H9 (cell line): ENCODE measurements around the gene C3orf49. TPM values are rescaled to one million over a fixed set of nuclear protein-coding genes. Genes with fewer than 3 reads are reported as not detected.

Source experiments
- DNase-seq: peaks from one replicate; pipeline ENCODE4 v3.0.0-alpha.2; 2017
- H2AFZ ChIP-seq: one replicate; pipeline ENCODE4 v1.6.1; 2013; ENCODE audit warnings: mild to moderate bottlenecking, low read length, control low read depth, moderate library complexity
- H2AK5ac ChIP-seq: 2 replicates; pipeline ENCODE4 v1.6.1; 2013; ENCODE audit warnings: low read length, control low read depth, mixed read lengths; ENCODE audit not compliant: insufficient read length
- H2BK120ac ChIP-seq: one replicate; pipeline ENCODE4 v1.6.1; 2013; ENCODE audit warnings: low read depth, mild to moderate bottlenecking, low read length, control low read depth, inconsistent platforms; ENCODE audit not compliant: poor library complexity, severe bottlenecking
- H2BK12ac ChIP-seq: 2 replicates; pipeline ENCODE4 v1.6.1; 2013; ENCODE audit warnings: low read length, control low read depth, mixed read lengths, low read depth; ENCODE audit not compliant: insufficient read length
- H2BK15ac ChIP-seq: 2 replicates; pipeline ENCODE4 v1.6.1; 2013; ENCODE audit warnings: low read depth, low read length, control low read depth
- H2BK20ac ChIP-seq: one replicate; pipeline ENCODE4 v1.6.1; 2013; ENCODE audit warnings: low read depth, mild to moderate bottlenecking, low read length, control low read depth, inconsistent platforms; ENCODE audit not compliant: poor library complexity, severe bottlenecking
- H2BK5ac ChIP-seq: 2 replicates; pipeline ENCODE4 v1.6.1; 2013; ENCODE audit warnings: low read length, control low read depth, mixed read lengths; ENCODE audit not compliant: insufficient read length
- H3K14ac ChIP-seq: 2 replicates; pipeline ENCODE4 v1.6.1; 2013; ENCODE audit warnings: low read length, control low read depth; ENCODE audit not compliant: insufficient read depth
- H3K18ac ChIP-seq: 2 replicates; pipeline ENCODE4 v1.6.1; 2013; ENCODE audit warnings: low read depth, mild to moderate bottlenecking, mixed read lengths, low read length, control low read depth; ENCODE audit not compliant: insufficient read length
- H3K23ac ChIP-seq: 2 replicates; pipeline ENCODE4 v1.6.1; 2013; ENCODE audit warnings: low read length, control low read depth, mixed read lengths, low read depth; ENCODE audit not compliant: insufficient read length
- H3K23me2 ChIP-seq: 2 replicates; pipeline ENCODE4 v1.6.1; 2013; ENCODE audit warnings: low read depth, mild to moderate bottlenecking, mixed read lengths, low read length, control low read depth; ENCODE audit not compliant: insufficient read length, poor library complexity, severe bottlenecking
- H3K27ac ChIP-seq: 2 replicates; pipeline ENCODE4 v1.5.1; 2013; ENCODE audit warnings: low read length, control low read depth, mixed read lengths, low read depth; ENCODE audit not compliant: insufficient read length
- H3K27me3 ChIP-seq: 2 replicates; pipeline ENCODE4 v1.6.1; 2013; ENCODE audit warnings: low read length, control low read depth, inconsistent platforms; ENCODE audit not compliant: insufficient read depth
- H3K4ac ChIP-seq: 2 replicates; pipeline ENCODE4 v1.6.1; 2013; ENCODE audit warnings: low read depth, mild to moderate bottlenecking, control low read depth, inconsistent platforms, low read length, moderate library complexity
- H3K4me1 ChIP-seq: 2 replicates; pipeline ENCODE4 v1.6.1; 2013; ENCODE audit warnings: low read length, control low read depth, inconsistent platforms; ENCODE audit not compliant: insufficient read depth
- H3K4me2 ChIP-seq: 2 replicates; pipeline ENCODE4 v1.6.1; 2013; ENCODE audit warnings: low read length, control low read depth, mixed read lengths; ENCODE audit not compliant: insufficient read length, insufficient read depth
- H3K56ac ChIP-seq: 2 replicates; pipeline ENCODE4 v1.6.1; 2013; ENCODE audit warnings: low read depth, mild to moderate bottlenecking, mixed read lengths, low read length, control low read depth; ENCODE audit not compliant: insufficient read length
- H3K79me1 ChIP-seq: 2 replicates; pipeline ENCODE4 v1.6.1; 2013; ENCODE audit warnings: low read depth, mild to moderate bottlenecking, moderate library complexity, low read length, control low read depth, inconsistent platforms; ENCODE audit not compliant: insufficient read depth, poor library complexity, severe bottlenecking
- H3K79me2 ChIP-seq: 2 replicates; pipeline ENCODE4 v1.6.1; 2013; ENCODE audit warnings: low read length, control low read depth, inconsistent platforms; ENCODE audit not compliant: insufficient read depth
- H3K9ac ChIP-seq: 2 replicates; pipeline ENCODE4 v1.6.1; 2013; ENCODE audit warnings: low read length, control low read depth, mixed read lengths; ENCODE audit not compliant: insufficient read length; ENCODE audit errors: extremely low read depth
- H3K9me3 ChIP-seq: one replicate; pipeline ENCODE4 v1.6.1; 2013; ENCODE audit warnings: low read depth, low read length, inconsistent platforms; ENCODE audit not compliant: control insufficient read depth
- H3T11ph ChIP-seq: one replicate; pipeline ENCODE4 v1.6.1; 2013; ENCODE audit warnings: mild to moderate bottlenecking, low read length, control low read depth, inconsistent platforms
- H4K20me1 ChIP-seq: one replicate; pipeline ENCODE4 v1.6.1; 2013; ENCODE audit not compliant: control insufficient read depth, insufficient read length, insufficient read depth
- H4K5ac ChIP-seq: 2 replicates; pipeline ENCODE4 v1.6.1; 2013; ENCODE audit warnings: low read depth, mild to moderate bottlenecking, mixed read lengths, low read length, control low read depth; ENCODE audit not compliant: insufficient read length
- H4K8ac ChIP-seq: replicated peaks from 2 replicates; pipeline ENCODE4 v1.6.1; 2013; ENCODE audit warnings: low read length, control low read depth, mixed read lengths, low read depth; ENCODE audit not compliant: insufficient read length
- H4K91ac ChIP-seq: 2 replicates; pipeline ENCODE4 v1.6.1; 2013; ENCODE audit warnings: low read depth, mild to moderate bottlenecking, moderate library complexity, mixed read lengths, low read length, control low read depth; ENCODE audit not compliant: insufficient read length
- H3K27ac Mint-ChIP-seq, 3 experiments: 2 replicates in 2 of 3; 3 replicates in 1 of 3; pipeline ENCODE4 v1.8.0; 2020 to 2021; ENCODE audit warnings: mixed read lengths in 3 of 3, mild to moderate bottlenecking in 1 of 3, moderate library complexity in 1 of 3
- H3K27me3 Mint-ChIP-seq: 2 replicates; pipeline ENCODE4 v1.8.0; 2021; ENCODE audit warnings: low read depth, mild to moderate bottlenecking, moderate library complexity, mixed read lengths
- H3K36me3 Mint-ChIP-seq, 3 experiments: 2 replicates in 2 of 3; 3 replicates in 1 of 3; pipeline ENCODE4 v1.8.0; 2020 to 2021; ENCODE audit warnings: low read depth in 3 of 3, mixed read lengths in 3 of 3; ENCODE audit not compliant: insufficient read depth in 1 of 3
- H3K4me1 Mint-ChIP-seq, 2 experiments: 2 replicates each; pipeline ENCODE4 v1.8.0; 2020; ENCODE audit warnings: mixed read lengths in 2 of 2
- H3K4me3 Mint-ChIP-seq, 2 experiments: 2 replicates in 1 of 2; 3 replicates in 1 of 2; pipeline ENCODE4 v1.8.0; 2020 to 2021; ENCODE audit warnings: mild to moderate bottlenecking in 2 of 2, mixed read lengths in 2 of 2, moderate library complexity in 1 of 2
- H3K9me3 Mint-ChIP-seq, 2 experiments: 2 replicates in 1 of 2; 3 replicates in 1 of 2; pipeline ENCODE4 v1.8.0; 2020; ENCODE audit warnings: mild to moderate bottlenecking in 2 of 2, mixed read lengths in 2 of 2, moderate library complexity in 1 of 2
- CTCF ChIP-seq: fragments of 200-600 bp; sonication (generic); conservative IDR thresholded peaks from 3 replicates; pipeline ENCODE4 v1.8.0; 2021; ENCODE audit warnings: antibody characterized with exemption, mild to moderate bottlenecking
- WGBS: extraction: QIAGEN DNeasy Blood & Tissue Kit; methylation state at CpG from one replicate; pipeline ENCODE4 v1.1.7; 2013; ENCODE audit warnings: missing lambda C conversion rate, low lambda C conversion rate, mixed read lengths; ENCODE audit not compliant: insufficient read length; ENCODE audit errors: extremely low coverage; 5-methylcytosine and 5-hydroxymethylcytosine counted together
- total RNA-seq: library from RNA; stranded (reverse); gene quantifications from 2 replicates; pipeline ENCODE4 v1.2.1, GENCODE V29; 2021

Gene C3orf49
- total RNA-seq, 1 experiment from 2014 or later: not detected

GRCh38 chr3:63891518-63891917 is 72.4 kb downstream of the C3orf49 start:
- Histone ChIP-seq H2BK120ac (no peak overlapping the region), H3T11ph (no peak overlapping the region), H3K4me2 (no peak overlapping the region), H3K18ac (no peak overlapping the region), H4K20me1 (no peaks in the 10 kb centered on the region), H3K27ac (no peak overlapping the region), H2BK15ac (no peak overlapping the region), H4K91ac (no peak overlapping the region), H4K5ac (no peak overlapping the region), H3K56ac (no peak overlapping the region), H3K79me1 (no peaks in the 10 kb centered on the region), H4K8ac (no peak overlapping the region), H3K9me3 (no peaks in the 10 kb centered on the region), H3K4ac (no peak overlapping the region), H2BK5ac (no peak overlapping the region), H3K9ac (no peak overlapping the region), H2BK12ac (no peak overlapping the region), H3K23ac (no peak overlapping the region), H3K79me2 (0 out of 2 replicates have a peak, but pooled peaks cover 2% of the 10 kb centered on the region), H3K14ac (no peak overlapping the region), H2BK20ac (no peak overlapping the region), H3K27me3 (no peaks in the 10 kb centered on the region), H2AFZ (no peak overlapping the region), H3K4me1 (peaks cover 7% of the 10 kb centered on the region; the same call in 1 of the 2 replicates), H2AK5ac (no peak overlapping the region), H3K23me2 (no peaks in the 10 kb centered on the region)
- Mint-ChIP-seq H3K4me1 (peaks cover 20 to 25% of the 10 kb centered on the region in 2 experiments), H3K36me3 (peaks cover 0 to 2% (median 0%) of the 10 kb centered on the region in 3 experiments; a peak in 2 of 7 replicates), H3K9me3 (no peaks in the 10 kb centered on the region), H3K27me3 (no peaks in the 10 kb centered on the region), H3K4me3 (no peak overlapping the region), H3K27ac (no peak overlapping the region)
- no peak for DNase-seq
- WGBS: no CpG with 5 or more reads among the region's 5 CpGs
- no peak for TF ChIP-seq CTCF
